ENCODE data around the gene ANTXR1.

ANTXR1 gene

GRCh38 chr2:69260666-69261065, 247.7 kb downstream of the ANTXR1 start:
- peaks cover 20% of the 10 kb centered on the region for H3K27me3 ChIP-seq (ENCODE audit: low read depth, low read length)
- no peaks in the 10 kb centered on the region for H3K36me3 ChIP-seq (replicated peaks; ENCODE audit: low read depth, low read length)
- no peak overlapping the region for H2AFZ ChIP-seq (ENCODE audit: low read depth, low read length)
- no peak overlapping the region for H3K4me2 ChIP-seq (ENCODE audit: low read length)
- H3K9ac ChIP-seq (ENCODE audit: low read length), result no peak overlapping the region
- no peaks in the 10 kb centered on the region for H3K9me3 ChIP-seq (ENCODE audit: insufficient read depth, low read length)
- no peak overlapping the region for H3K27ac ChIP-seq (ENCODE audit: low read length)
- no peaks in the 10 kb centered on the region for H3K79me2 ChIP-seq (ENCODE audit: low read length)
- TF ChIP-seq, protein P1, sequence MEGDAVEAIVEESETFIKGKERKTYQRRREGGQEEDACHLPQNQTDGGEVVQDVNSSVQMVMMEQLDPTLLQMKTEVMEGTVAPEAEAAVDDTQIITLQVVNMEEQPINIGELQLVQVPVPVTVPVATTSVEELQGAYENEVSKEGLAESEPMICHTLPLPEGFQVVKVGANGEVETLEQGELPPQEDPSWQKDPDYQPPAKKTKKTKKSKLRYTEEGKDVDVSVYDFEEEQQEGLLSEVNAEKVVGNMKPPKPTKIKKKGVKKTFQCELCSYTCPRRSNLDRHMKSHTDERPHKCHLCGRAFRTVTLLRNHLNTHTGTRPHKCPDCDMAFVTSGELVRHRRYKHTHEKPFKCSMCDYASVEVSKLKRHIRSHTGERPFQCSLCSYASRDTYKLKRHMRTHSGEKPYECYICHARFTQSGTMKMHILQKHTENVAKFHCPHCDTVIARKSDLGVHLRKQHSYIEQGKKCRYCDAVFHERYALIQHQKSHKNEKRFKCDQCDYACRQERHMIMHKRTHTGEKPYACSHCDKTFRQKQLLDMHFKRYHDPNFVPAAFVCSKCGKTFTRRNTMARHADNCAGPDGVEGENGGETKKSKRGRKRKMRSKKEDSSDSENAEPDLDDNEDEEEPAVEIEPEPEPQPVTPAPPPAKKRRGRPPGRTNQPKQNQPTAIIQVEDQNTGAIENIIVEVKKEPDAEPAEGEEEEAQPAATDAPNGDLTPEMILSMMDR (IDR thresholded peaks at IDR 0.05; ENCODE audit: low read depth, low read length), result no peak
- TF ChIP-seq EZH2phosphoT487 (IDR thresholded peaks at IDR 0.05; ENCODE audit: low read depth), result no peak
- no peaks in the 10 kb centered on the region for H4K20me1 ChIP-seq (ENCODE audit: insufficient read depth, low read length)
- no peaks in the 10 kb centered on the region for H3K4me1 ChIP-seq (ENCODE audit: low read length)
- no peak overlapping the region for H3K4me3 ChIP-seq (ENCODE audit: low read length)

- Histone ChIP-seq H3K4me3 (ENCODE audit: low read length) (no peak overlapping the region), H3K27ac (ENCODE audit: low read length) (no peak overlapping the region), H3K9me3 (ENCODE audit: insufficient read depth, low read length) (no peaks in the 10 kb centered on the region), H3K36me3 (replicated peaks; ENCODE audit: low read depth, low read length) (no peaks in the 10 kb centered on the region), H2AFZ (ENCODE audit: low read depth, low read length) (no peak overlapping the region), H3K79me2 (ENCODE audit: low read length) (no peaks in the 10 kb centered on the region), H3K9ac (ENCODE audit: low read length) (no peak overlapping the region), H3K4me2 (ENCODE audit: low read length) (no peak overlapping the region), H4K20me1 (ENCODE audit: insufficient read depth, low read length) (no peaks in the 10 kb centered on the region), H3K27me3 (ENCODE audit: low read depth, low read length) (peaks cover 47% of the 10 kb centered on the region), H3K4me1 (ENCODE audit: low read length) (no peaks in the 10 kb centered on the region)
- TF ChIP-seq, protein P1 (IDR thresholded peaks at IDR 0.05; ENCODE audit: low read depth, low read length), result no peak
- TF ChIP-seq EZH2phosphoT487 (IDR thresholded peaks at IDR 0.05; ENCODE audit: low read depth), result no peak
These were observed 256.4 kb downstream of the ANTXR1 start for GRCh38 chr2:69269330-69269729.

DNA sequence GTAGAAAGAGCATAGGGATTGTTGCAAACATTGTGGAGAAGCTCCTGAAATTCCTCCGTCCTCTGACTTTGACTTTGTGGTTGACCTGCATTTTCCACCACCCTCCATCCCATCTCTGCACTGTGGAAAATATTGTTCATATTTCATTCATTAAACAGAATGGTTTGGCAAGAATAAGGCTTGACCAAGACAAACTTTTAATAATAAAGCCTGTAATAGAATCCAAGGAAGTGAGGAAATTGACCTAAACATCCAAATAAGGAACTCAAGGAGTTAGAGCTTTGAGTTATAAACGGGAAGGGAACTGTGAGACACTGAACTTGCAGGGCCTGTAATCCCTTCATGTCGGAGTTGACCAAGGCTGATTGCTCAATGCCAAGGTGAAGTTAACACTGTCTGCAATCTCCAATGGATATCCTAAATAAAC, 258.9 kb downstream of the ANTXR1 start:
- no peak overlapping the region for H3K4me2 ChIP-seq (ENCODE audit: low read length)
- no peak overlapping the region for H3K4me3 ChIP-seq (ENCODE audit: low read length)
- H3K79me2 ChIP-seq (ENCODE audit: low read length), result no peaks in the 10 kb centered on the region
- H3K9me3 ChIP-seq (ENCODE audit: insufficient read depth, low read length), result no peaks in the 10 kb centered on the region
- H3K4me1 ChIP-seq (ENCODE audit: low read length), result no peaks in the 10 kb centered on the region
- no peaks in the 10 kb centered on the region for H4K20me1 ChIP-seq (ENCODE audit: insufficient read depth, low read length)
- no peak overlapping the region for H2AFZ ChIP-seq (ENCODE audit: low read depth, low read length)
- H3K27ac ChIP-seq (ENCODE audit: low read length), result no peak overlapping the region
- TF ChIP-seq EZH2phosphoT487 (IDR thresholded peaks at IDR 0.05; ENCODE audit: low read depth), result no peak
- TF ChIP-seq, protein P1 (IDR thresholded peaks at IDR 0.05; ENCODE audit: low read depth, low read length), result no peak
- H3K36me3 ChIP-seq (replicated peaks; ENCODE audit: low read depth, low read length), result no peaks in the 10 kb centered on the region
- H3K27me3 ChIP-seq (ENCODE audit: low read depth, low read length), result peaks cover 42% of the 10 kb centered on the region
- no peak overlapping the region for H3K9ac ChIP-seq (ENCODE audit: low read length)

DNA sequence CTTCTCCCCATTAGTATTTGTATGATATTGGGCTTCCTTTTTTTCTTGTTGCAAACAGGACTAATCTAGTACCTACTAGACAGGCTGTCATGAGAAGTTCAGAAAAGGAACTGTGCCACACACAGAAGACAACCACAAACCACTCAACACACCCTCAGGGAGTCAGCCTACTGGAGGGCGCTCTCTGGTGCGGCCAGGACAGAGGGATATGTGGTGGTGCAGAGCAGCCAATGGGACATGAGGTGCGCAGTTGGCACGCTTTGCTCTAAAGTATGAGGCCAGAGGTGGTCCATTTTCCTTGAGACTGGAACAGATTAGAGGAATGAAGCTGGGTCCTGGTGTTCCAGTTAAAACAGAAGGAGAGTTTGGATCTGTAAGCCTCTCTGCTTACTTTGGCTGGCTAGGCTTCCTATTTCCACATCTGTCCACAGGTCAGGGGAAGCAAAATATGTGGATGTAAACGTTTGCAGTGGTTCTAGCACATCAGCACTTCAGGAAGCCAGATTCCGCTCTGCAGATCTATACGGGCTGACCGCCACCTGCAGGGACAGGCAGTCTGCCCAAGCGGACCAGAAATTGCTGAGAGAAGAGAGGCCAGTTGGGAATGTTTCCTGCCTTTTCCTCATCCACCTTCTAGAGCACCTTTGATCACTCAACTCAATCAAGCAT, 260.0 kb downstream of the ANTXR1 start:
- Histone ChIP-seq H3K79me2 (ENCODE audit: low read length) (no peaks in the 10 kb centered on the region), H3K9ac (ENCODE audit: low read length) (no peak overlapping the region), H2AFZ (ENCODE audit: low read depth, low read length) (no peak overlapping the region), H4K20me1 (ENCODE audit: insufficient read depth, low read length) (no peaks in the 10 kb centered on the region), H3K27me3 (ENCODE audit: low read depth, low read length) (peaks cover 42% of the 10 kb centered on the region), H3K4me3 (ENCODE audit: low read length) (no peak overlapping the region), H3K4me1 (ENCODE audit: low read length) (no peaks in the 10 kb centered on the region), H3K36me3 (replicated peaks; ENCODE audit: low read depth, low read length) (no peaks in the 10 kb centered on the region), H3K27ac (ENCODE audit: low read length) (no peak overlapping the region), H3K9me3 (ENCODE audit: insufficient read depth, low read length) (no peaks in the 10 kb centered on the region), H3K4me2 (ENCODE audit: low read length) (no peak overlapping the region)
- TF ChIP-seq, protein P1 (IDR thresholded peaks at IDR 0.05; ENCODE audit: low read depth, low read length), result no peak
- no peak for TF ChIP-seq EZH2phosphoT487 (IDR thresholded peaks at IDR 0.05; ENCODE audit: low read depth)
